T-cell (primary cell): ENCODE results near the gene MBNL3. TPM values are rescaled to one million over a fixed set of nuclear protein-coding genes. Genes with fewer than 3 reads are reported as not detected.

Source experiments
- ATAC-seq, 4 experiments: fragments of 200-7000 bp in 3 of 4; fragments of 150-1000 bp in 1 of 4; cut with Tn5 transposase; replicated peaks in 1 of 4; 1 replicate in 3 of 4; 2 replicates in 1 of 4; pipeline ENCODE4 v1.10.0; 2021; ENCODE audit warnings: moderate library complexity in 3 of 4, mild to moderate bottlenecking in 2 of 4, moderate number of reproducible peaks in 1 of 4
- CTCF ChIA-PET, 2 donors: fragments of 300-600 bp; sonication (Branson Sonifier 250); formaldehyde crosslinking; loops; one replicate each; lab custom pipeline; 2022; ENCODE audit warnings: antibody characterized with exemption in 2 of 2; lab: Charles Lee
- POLR2A ChIA-PET, 2 donors: fragments of 300-600 bp; sonication (Branson Sonifier 250); formaldehyde crosslinking; loops; one replicate each; lab custom pipeline; 2022; ENCODE audit warnings: antibody characterized with exemption in 2 of 2; lab: Charles Lee
- DNase-seq, 35 experiments: peaks; one replicate each; pipeline versions ENCODE4 v3.0.0 to v3.0.0-alpha.2; 2013 to 2023
- H3K27ac ChIP-seq: one replicate; pipeline ENCODE4 v1.5.1; 2013; ENCODE audit warnings: low read length
- H3K27me3 ChIP-seq, 2 experiments: replicated peaks in 1 of 2; 1 replicate in 1 of 2; 2 replicates in 1 of 2; pipeline versions ENCODE4 v1.6.1 to v1.7.0; 2013; ENCODE audit warnings: low read length in 1 of 2, mixed read lengths in 1 of 2; ENCODE audit not compliant: control insufficient read depth in 2 of 2, insufficient read depth in 2 of 2; ENCODE audit errors: extremely low read depth in 1 of 2
- H3K36me3 ChIP-seq, 2 donors: 1 replicate in 1 of 2; 2 replicates in 1 of 2; pipeline versions ENCODE4 v1.6.1 to v1.7.0; 2013; ENCODE audit warnings: low read length in 1 of 2; ENCODE audit not compliant: control insufficient read depth in 2 of 2, insufficient read depth in 1 of 2; ENCODE audit errors: extremely low read depth in 1 of 2
- H3K4me1 ChIP-seq, 2 experiments: 1 replicate in 1 of 2; 2 replicates in 1 of 2; pipeline versions ENCODE4 v1.6.1 to v1.7.0; 2013; ENCODE audit warnings: low read length in 2 of 2, mixed read lengths in 1 of 2; ENCODE audit not compliant: insufficient read depth in 2 of 2, control insufficient read depth in 1 of 2; ENCODE audit errors: extremely low read depth in 1 of 2
- H3K4me3 ChIP-seq, 2 donors: 1 replicate in 1 of 2; 2 replicates in 1 of 2; pipeline versions ENCODE4 v1.5.1 to v1.7.0; 2013; ENCODE audit warnings: mild to moderate bottlenecking in 2 of 2, low read length in 1 of 2, moderate library complexity in 1 of 2; ENCODE audit not compliant: control insufficient read depth in 1 of 2; ENCODE audit errors: extremely low read depth in 1 of 2
- H3K9me3 ChIP-seq: 2 replicates; pipeline ENCODE4 v1.7.0; 2013
- H3K27ac Mint-ChIP-seq, 2 donors: one replicate each; pipeline ENCODE4 v1.8.0; 2020 to 2021; ENCODE audit warnings: mild to moderate bottlenecking in 2 of 2, mixed read lengths in 2 of 2
- H3K27me3 Mint-ChIP-seq, 2 donors: one replicate each; pipeline ENCODE4 v1.8.0; 2021 to 2022; ENCODE audit warnings: mixed read lengths in 2 of 2
- H3K36me3 Mint-ChIP-seq: one replicate; pipeline ENCODE4 v1.8.0; 2021; ENCODE audit warnings: mixed read lengths
- H3K4me1 Mint-ChIP-seq, 3 donors: one replicate each; pipeline ENCODE4 v1.8.0; 2020 to 2022; ENCODE audit warnings: mixed read lengths in 3 of 3, mild to moderate bottlenecking in 1 of 3
- H3K4me3 Mint-ChIP-seq, 3 donors: one replicate each; pipeline ENCODE4 v1.8.0; 2020 to 2022; ENCODE audit warnings: mild to moderate bottlenecking in 3 of 3, mixed read lengths in 3 of 3, moderate library complexity in 3 of 3
- H3K9me3 Mint-ChIP-seq, 3 donors: one replicate each; pipeline ENCODE4 v1.8.0; 2020 to 2022; ENCODE audit warnings: mixed read lengths in 3 of 3
- WGBS: methylation state at CpG from one replicate; pipeline ENCODE4 v1.1.5; 2013; ENCODE audit warnings: missing lambda C conversion rate; ENCODE audit not compliant: insufficient coverage; 5-methylcytosine and 5-hydroxymethylcytosine counted together
- total RNA-seq, 35 experiments: library from RNA in 6 of 35; stranded (reverse) in 6 of 35; fragments of 120-200 nt in 1 of 35; gene quantifications; one replicate each; pipeline versions ENCODE4 v1.2.1 to v1.2.4 and lab custom pipeline; 2013 to 2026

MBNL3 gene
- total RNA-seq, 5 donors from 2014 or later (not counting 1 experiment from before 2014, with no cell fraction given) = 23.3 to 39.5 (median 27.2) TPM

GRCh38 chrX:132470831-132471230 lies 18.0 kb downstream of the MBNL3 start:
- Histone ChIP-seq H3K4me3 (no peak overlapping the region), H3K27me3 (no peaks in the 10 kb centered on the region), H3K9me3 (no peaks in the 10 kb centered on the region), H3K27ac (no peak overlapping the region), H3K36me3 (no peaks in the 10 kb centered on the region), H3K4me1 (peaks cover 3 to 4% of the 10 kb centered on the region in 2 experiments)
- no CpG with 5 or more reads among the region's 2 CpGs for WGBS
- ChIA-PET CTCF (no interaction called here), POLR2A (no interaction called here)
- Mint-ChIP-seq H3K27me3 (peaks cover 0 to 9% of the 10 kb centered on the region in 2 donors), H3K4me3 (no peak overlapping the region), H3K36me3 (no peaks in the 10 kb centered on the region), H3K27ac (no peak overlapping the region), H3K4me1 (peaks cover 11 to 22% (median 15%) of the 10 kb centered on the region in 3 donors), H3K9me3 (no peaks in the 10 kb centered on the region)
- no peak for DNase-seq
- no peak for ATAC-seq

- Mint-ChIP-seq H3K27me3 (peaks cover 0 to 9% of the 10 kb centered on the region in 2 donors), H3K27ac (no peak overlapping the region), H3K4me3 (no peak overlapping the region), H3K36me3 (no peaks in the 10 kb centered on the region), H3K4me1 (peaks cover 9 to 16% (median 9%) of the 10 kb centered on the region in 3 donors), H3K9me3 (no peaks in the 10 kb centered on the region)
- no CpG with 5 or more reads among the region's 1 CpG for WGBS
- Histone ChIP-seq H3K9me3 (no peaks in the 10 kb centered on the region), H3K27me3 (no peaks in the 10 kb centered on the region), H3K4me1 (peaks cover under 1 to 3% of the 10 kb centered on the region in 2 experiments), H3K27ac (no peak overlapping the region), H3K36me3 (no peaks in the 10 kb centered on the region), H3K4me3 (no peak overlapping the region)
- DNase-seq (no peak), ATAC-seq (no peak)
- ChIA-PET POLR2A (no interaction called here), CTCF (no interaction called here)
Observed at GRCh38 chrX:132470179-132470578, 18.7 kb downstream of the MBNL3 start.

- DNase-seq (no peak), ATAC-seq (no peak)
- H3K27me3 Mint-ChIP-seq = peaks cover 0 to 7% of the 10 kb centered on the region in 2 donors
- Histone ChIP-seq H3K27me3 (no peaks in the 10 kb centered on the region), H3K27ac (no peak overlapping the region), H3K4me3 (no peak overlapping the region), H3K4me1 (no peaks in the 10 kb centered on the region), H3K9me3 (no peaks in the 10 kb centered on the region), H3K36me3 (no peaks in the 10 kb centered on the region)
- no peaks in the 10 kb centered on the region for H3K9me3 Mint-ChIP-seq
- no peak overlapping the region for H3K4me3 Mint-ChIP-seq
- peaks cover 0 to 5% (median 0%) of the 10 kb centered on the region in 3 donors for H3K4me1 Mint-ChIP-seq
- no CpG with 5 or more reads among the region's 3 CpGs for WGBS
- ChIA-PET POLR2A (no interaction called here), CTCF (no interaction called here)
- H3K27ac Mint-ChIP-seq = no peak overlapping the region
- no peaks in the 10 kb centered on the region for H3K36me3 Mint-ChIP-seq
Observed at GRCh38 chrX:132468454-132468853, 20.4 kb downstream of the MBNL3 start.

GRCh38 chrX:132467989-132468388 lies 20.8 kb downstream of the MBNL3 start:
- H3K4me1 Mint-ChIP-seq = peaks cover 0 to 5% (median 0%) of the 10 kb centered on the region in 3 donors
- DNase-seq (no peak), ATAC-seq (no peak)
- H3K9me3 ChIP-seq = no peaks in the 10 kb centered on the region
- POLR2A ChIA-PET = no interaction called here
- CTCF ChIA-PET = interaction anchor here in 1 of 2 donors (0.6 kb wide), 1 partner anchor 19 kb away, joined by 6 read pairs; no protein-coding TSS in a partner anchor
- no peak overlapping the region for H3K27ac Mint-ChIP-seq
- H3K36me3 Mint-ChIP-seq = no peaks in the 10 kb centered on the region
- H3K4me3 ChIP-seq = no peak overlapping the region
- H3K4me3 Mint-ChIP-seq = no peak overlapping the region
- no peaks in the 10 kb centered on the region for H3K9me3 Mint-ChIP-seq
- H3K4me1 ChIP-seq = no peaks in the 10 kb centered on the region
- H3K27ac ChIP-seq = no peak overlapping the region
- H3K27me3 ChIP-seq = no peaks in the 10 kb centered on the region
- no CpG with 5 or more reads among the region's 3 CpGs for WGBS
- no peaks in the 10 kb centered on the region for H3K36me3 ChIP-seq
- peaks cover 0 to 7% of the 10 kb centered on the region in 2 donors for H3K27me3 Mint-ChIP-seq

- Mint-ChIP-seq H3K36me3 (no peaks in the 10 kb centered on the region), H3K27me3 (peaks cover 0 to 7% of the 10 kb centered on the region in 2 donors), H3K9me3 (no peaks in the 10 kb centered on the region), H3K27ac (no peak overlapping the region), H3K4me1 (peaks cover 0 to 3% (median 0%) of the 10 kb centered on the region in 3 donors), H3K4me3 (no peak overlapping the region)
- DNase-seq (no peak), ATAC-seq (no peak)
- CTCF ChIA-PET = no interaction called here
- Histone ChIP-seq H3K4me1 (no peaks in the 10 kb centered on the region), H3K36me3 (no peaks in the 10 kb centered on the region), H3K27me3 (no peaks in the 10 kb centered on the region), H3K27ac (no peak overlapping the region), H3K9me3 (no peaks in the 10 kb centered on the region), H3K4me3 (no peak overlapping the region)
- WGBS = no CpG with 5 or more reads among the region's 3 CpGs
- POLR2A ChIA-PET = no interaction called here
Observed at GRCh38 chrX:132467026-132467425, 21.8 kb downstream of the MBNL3 start.

GRCh38 chrX:132463411-132463810 lies 25.4 kb downstream of the MBNL3 start:
- Histone ChIP-seq H3K4me1 (no peaks in the 10 kb centered on the region), H3K36me3 (no peaks in the 10 kb centered on the region), H3K27ac (no peak overlapping the region), H3K27me3 (no peaks in the 10 kb centered on the region), H3K4me3 (no peak overlapping the region), H3K9me3 (no peaks in the 10 kb centered on the region)
- H3K4me1 Mint-ChIP-seq = peaks cover 0 to 3% (median 0%) of the 10 kb centered on the region in 3 donors
- POLR2A ChIA-PET = no interaction called here
- DNase-seq = peak in 4 of 35 experiments; percentile 1 to 37 (median 8)
- peaks cover 0 to 6% of the 10 kb centered on the region in 2 donors for H3K27me3 Mint-ChIP-seq
- H3K9me3 Mint-ChIP-seq = no peaks in the 10 kb centered on the region
- no CpG with 5 or more reads among the region's 8 CpGs for WGBS
- H3K27ac Mint-ChIP-seq = no peak overlapping the region
- H3K4me3 Mint-ChIP-seq = no peak overlapping the region
- no peak for ATAC-seq
- CTCF ChIA-PET = interaction anchor here in 1 of 2 donors (0.7 kb wide), 1 partner anchor 25 kb away, joined by 3 read pairs; no protein-coding TSS in a partner anchor
- H3K36me3 Mint-ChIP-seq = peaks cover 8% of the 10 kb centered on the region
